Activated T-helper 1 cell treated with anti-CD3 and anti-CD28 coated beads, Interleukin-12 subunit alpha, Interleukin-12 subunit beta, Interleukin-2, Interleukin-4 antibody, amounts not matched to agents 30 ng/mL and 10 ng/mL and 1 ng/mL, durations not matched to agents 14 hours and 24 hours and 36 hours (primary cell): ENCODE measurements around the gene IRGM. TPM values are rescaled to one million over a fixed set of nuclear protein-coding genes. Genes with fewer than 3 reads are reported as not detected.
"Not testable (repeated sequence)": the region's sequence is repeated elsewhere in the genome, so short reads cannot be mapped to it uniquely, and the experiment has no call there.

Source experiments
- DNase-seq: peaks from one replicate; pipeline ENCODE4 v3.0.0; 2021; ENCODE audit warnings: low spot score
- H3K27ac Mint-ChIP-seq: one replicate; pipeline ENCODE4 v1.8.0; 2021; ENCODE audit warnings: mild to moderate bottlenecking, mixed read lengths
- H3K27me3 Mint-ChIP-seq: one replicate; pipeline ENCODE4 v1.8.0; 2022; ENCODE audit warnings: mild to moderate bottlenecking, moderate library complexity, mixed read lengths; ENCODE audit not compliant: insufficient read depth
- H3K36me3 Mint-ChIP-seq: one replicate; pipeline ENCODE4 v1.8.0; 2021; ENCODE audit warnings: low read depth, mixed read lengths
- H3K4me1 Mint-ChIP-seq: one replicate; pipeline ENCODE4 v1.8.0; 2021; ENCODE audit warnings: low read depth, mixed read lengths
- H3K4me3 Mint-ChIP-seq: one replicate; pipeline ENCODE4 v1.8.0; 2021; ENCODE audit warnings: mild to moderate bottlenecking, moderate library complexity, mixed read lengths
- H3K9me3 Mint-ChIP-seq: one replicate; pipeline ENCODE4 v1.8.0; 2021; ENCODE audit warnings: mixed read lengths
- intact Hi-C: fragments of 100-400 bp; cut with micrococcal nuclease; formaldehyde crosslinking; loops from one replicate; pipeline ENCODE4 v1.15.1; 2024
- total RNA-seq: library from RNA; stranded (reverse); gene quantifications from 2 replicates; pipeline ENCODE4 v1.2.3, GENCODE V29; 2022

Gene IRGM
- total RNA-seq, 1 donor from 2014 or later, result 0.96 TPM

- H3K27me3 Mint-ChIP-seq, result no peaks in the 10 kb centered on the region
- peak overlapping the region; percentile 70 for H3K27ac Mint-ChIP-seq
- H3K4me3 Mint-ChIP-seq, result peak overlapping the region; percentile 79
- peak; percentile 54 for DNase-seq
- intact Hi-C loops, result loop anchor here (1.0 to 10.0 kb wide), 14 partner anchors 45 to 928 kb away; partner anchors contain the start of genes G3BP1, RBM22, RPS14 and SLC36A1
- no peaks in the 10 kb centered on the region for H3K9me3 Mint-ChIP-seq
- H3K4me1 Mint-ChIP-seq, result peaks cover 19% of the 10 kb centered on the region
- H3K36me3 Mint-ChIP-seq, result no peaks in the 10 kb centered on the region
These were observed 473 bp downstream of the IRGM start for GRCh38 chr5:150846654-150847333.

GRCh38 chr5:150847334-150847695 lies 994 bp downstream of the IRGM start:
- Mint-ChIP-seq H3K27me3 (no peaks in the 10 kb centered on the region), H3K4me3 (peak overlapping the region; percentile 79), H3K27ac (no peak overlapping the region), H3K4me1 (peaks cover 19% of the 10 kb centered on the region), H3K9me3 (no peaks in the 10 kb centered on the region), H3K36me3 (no peaks in the 10 kb centered on the region)
- intact Hi-C loops, result loop anchor here (1.0 to 10.0 kb wide), 13 partner anchors 46 to 927 kb away; partner anchors contain the start of genes G3BP1, RBM22 and SLC36A1
- no peak for DNase-seq

GRCh38 chr5:150848271-150848670 lies 1.9 kb downstream of the IRGM start:
- intact Hi-C loops, result loop anchor here (10.0 kb wide), 2 partner anchors 247 to 927 kb away; partner anchors contain the start of gene G3BP1
- H3K9me3 Mint-ChIP-seq, result no peaks in the 10 kb centered on the region
- no peak overlapping the region for H3K4me3 Mint-ChIP-seq
- H3K27ac Mint-ChIP-seq, result no peak overlapping the region
- DNase-seq, result no peak
- H3K4me1 Mint-ChIP-seq, result peaks cover 19% of the 10 kb centered on the region
- H3K27me3 Mint-ChIP-seq, result no peaks in the 10 kb centered on the region
- H3K36me3 Mint-ChIP-seq, result no peaks in the 10 kb centered on the region

- Mint-ChIP-seq H3K36me3 (no peaks in the 10 kb centered on the region), H3K27me3 (no peaks in the 10 kb centered on the region), H3K9me3 (no peaks in the 10 kb centered on the region), H3K4me1 (peaks cover 23% of the 10 kb centered on the region), H3K27ac (no peak overlapping the region), H3K4me3 (no peak overlapping the region)
- no peak for DNase-seq
- intact Hi-C loops, result no loop called here
These were observed 4.7 kb downstream of the IRGM start for GRCh38 chr5:150851039-150851438.

- H3K27me3 Mint-ChIP-seq, result no peaks in the 10 kb centered on the region
- H3K4me3 Mint-ChIP-seq, result no peak overlapping the region
- H3K4me1 Mint-ChIP-seq, result peaks cover 7% of the 10 kb centered on the region
- intact Hi-C loops, result no loop called here
- no peak for DNase-seq
- no peak overlapping the region for H3K27ac Mint-ChIP-seq
- no peaks in the 10 kb centered on the region for H3K9me3 Mint-ChIP-seq
- H3K36me3 Mint-ChIP-seq, result no peaks in the 10 kb centered on the region
These were observed 7.2 kb downstream of the IRGM start for GRCh38 chr5:150853561-150853960.

- H3K36me3 Mint-ChIP-seq, H3K4me1 Mint-ChIP-seq, DNase-seq, intact Hi-C loops, H3K27me3 Mint-ChIP-seq, H3K4me3 Mint-ChIP-seq, H3K27ac Mint-ChIP-seq: not testable (repeated sequence)
- peaks cover 16% of the 10 kb centered on the region for H3K9me3 Mint-ChIP-seq
These were observed 10.4 kb downstream of the IRGM start for GRCh38 chr5:150856700-150857099.

GRCh38 chr5:150860246-150860821 lies 14.0 kb downstream of the IRGM start:
- intact Hi-C loops, result no loop called here
- no peaks in the 10 kb centered on the region for H3K4me1 Mint-ChIP-seq
- no peaks in the 10 kb centered on the region for H3K36me3 Mint-ChIP-seq
- H3K27me3 Mint-ChIP-seq, result no peaks in the 10 kb centered on the region
- DNase-seq, result no peak
- no peak overlapping the region for H3K4me3 Mint-ChIP-seq
- no peak overlapping the region for H3K27ac Mint-ChIP-seq
- H3K9me3 Mint-ChIP-seq, result peaks cover 37% of the 10 kb centered on the region

GRCh38 chr5:150862070-150862469 lies 15.7 kb downstream of the IRGM start:
- H3K36me3 Mint-ChIP-seq, result no peaks in the 10 kb centered on the region
- DNase-seq, result no peak
- H3K4me1 Mint-ChIP-seq, result no peaks in the 10 kb centered on the region
- H3K27me3 Mint-ChIP-seq, result no peaks in the 10 kb centered on the region
- no peak overlapping the region for H3K4me3 Mint-ChIP-seq
- no peak overlapping the region for H3K27ac Mint-ChIP-seq
- intact Hi-C loops, result no loop called here
- peaks cover 44% of the 10 kb centered on the region for H3K9me3 Mint-ChIP-seq

- Mint-ChIP-seq H3K36me3 (no peaks in the 10 kb centered on the region), H3K4me3 (no peak overlapping the region), H3K4me1 (no peaks in the 10 kb centered on the region), H3K9me3 (peaks cover 30% of the 10 kb centered on the region), H3K27me3 (no peaks in the 10 kb centered on the region), H3K27ac (no peak overlapping the region)
- DNase-seq, result no peak
- intact Hi-C loops, result no loop called here
These were observed 33.0 kb downstream of the IRGM start for GRCh38 chr5:150879358-150879757.

GRCh38 chr5:150895431-150896428 lies 49.4 kb downstream of the IRGM start:
- peaks cover 3% of the 10 kb centered on the region for H3K36me3 Mint-ChIP-seq
- no peak overlapping the region for H3K27ac Mint-ChIP-seq
- intact Hi-C loops, result no loop called here
- peaks cover 84% of the 10 kb centered on the region for H3K9me3 Mint-ChIP-seq
- H3K4me3 Mint-ChIP-seq, result no peak overlapping the region
- H3K4me1 Mint-ChIP-seq, result no peaks in the 10 kb centered on the region
- no peaks in the 10 kb centered on the region for H3K27me3 Mint-ChIP-seq
- no peak for DNase-seq
